Fibroblast of peridontal ligament (primary cell): Measurements from ENCODE around the gene LTA4H.

Experiments used
- DNase-seq: peaks from one replicate; pipeline ENCODE4 v3.0.0-alpha.2; 2010; ENCODE audit errors: extremely low read depth

Gene LTA4H

DNA sequence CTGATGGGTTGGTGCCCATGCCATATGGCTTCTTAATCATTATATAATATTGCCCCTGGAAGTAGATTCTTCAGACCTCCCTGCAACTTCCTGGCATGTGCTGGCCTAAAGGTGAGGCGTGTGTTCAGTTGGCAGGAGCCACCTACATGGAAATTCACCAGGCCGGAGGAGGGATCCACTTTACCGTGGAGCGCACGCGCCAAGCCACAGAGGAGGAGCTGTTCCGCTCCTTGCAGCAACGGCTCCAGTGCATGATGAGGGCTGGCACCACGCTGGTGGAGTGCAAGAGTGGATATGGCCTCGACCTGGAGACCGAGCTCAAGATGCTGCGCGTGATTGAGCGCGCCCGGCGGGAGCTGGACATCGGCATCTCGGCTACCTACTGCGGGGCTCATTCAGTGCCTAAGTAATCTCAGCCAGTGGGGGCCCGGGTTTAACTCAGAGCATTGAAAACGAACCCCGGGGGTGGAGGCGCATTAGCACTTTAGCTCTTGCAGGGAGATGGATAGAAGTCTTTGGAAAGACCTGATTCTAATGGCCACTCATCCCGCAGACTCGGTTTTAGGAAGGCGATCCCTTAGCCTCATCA is 78.7 kb downstream of the LTA4H start:
- DNase-seq: no peak

DNA sequence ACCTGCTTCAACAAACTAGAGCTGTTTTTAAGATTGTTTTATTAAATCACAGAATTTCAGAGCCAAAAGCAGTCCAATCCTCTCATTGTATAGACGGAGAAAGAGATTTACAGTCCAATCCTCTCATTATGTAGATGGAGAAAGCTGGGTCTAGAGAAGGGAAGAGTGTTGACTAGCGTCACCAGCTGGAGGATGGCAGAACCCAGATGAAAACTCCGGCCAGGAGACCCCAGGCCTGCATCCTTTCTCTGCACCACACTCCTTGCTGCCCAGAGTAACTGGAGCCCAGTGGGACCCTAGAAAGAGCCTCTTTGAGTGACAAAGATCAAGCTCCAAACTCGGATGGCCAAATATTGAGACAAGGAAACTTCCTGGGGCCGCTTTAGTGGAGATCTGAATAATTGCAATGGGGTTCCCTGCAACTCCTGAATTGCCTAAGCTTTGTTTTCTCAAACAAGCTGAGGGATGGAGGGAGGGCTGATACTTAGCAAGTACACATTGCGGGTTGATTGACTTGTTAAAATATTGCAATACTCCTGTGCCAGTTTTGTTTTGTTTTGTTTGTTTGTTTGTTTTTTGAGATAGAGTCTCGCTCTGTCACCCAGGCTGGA is 79.7 kb downstream of the LTA4H start:
- DNase-seq: no peak

DNA sequence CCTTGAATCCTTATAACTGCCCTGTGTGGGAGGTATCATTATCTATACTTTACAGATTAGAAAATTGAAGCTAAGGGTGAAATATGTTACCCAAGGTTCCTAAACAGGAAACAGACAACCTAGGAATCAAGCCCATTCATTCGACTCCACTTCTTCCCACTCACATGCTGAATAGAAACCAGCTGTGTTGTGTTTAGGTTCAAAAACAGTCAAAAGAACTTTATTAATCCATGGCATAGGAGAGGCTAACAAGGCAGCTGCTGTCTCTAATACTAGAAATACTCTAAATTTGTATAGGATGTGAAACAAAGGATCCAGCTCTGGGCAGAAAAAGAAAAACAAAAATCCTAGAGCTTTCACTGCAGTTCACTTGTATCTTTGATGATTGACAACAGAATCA is 82.4 kb downstream of the LTA4H start:
- peak; percentile 4 for DNase-seq

GRCh38 chr12:95951515-95951914 is 83.9 kb downstream of the LTA4H start:
- no peak for DNase-seq
